Measurements from ENCODE around the gene MRPS35.

MRPS35 gene

GRCh38 chr12:27777141-27777540, 66.5 kb downstream of the MRPS35 start:
- Histone ChIP-seq H3K9ac (ENCODE audit: insufficient read length, low read depth) (no peak overlapping the region), H3K27me3 (ENCODE audit: insufficient read depth, insufficient read length) (no peaks in the 10 kb centered on the region), H3K4me3 (ENCODE audit: insufficient read length, low read depth) (no peak overlapping the region), H3K9me3 (ENCODE audit: insufficient read depth, low read length) (no peaks in the 10 kb centered on the region), H3K36me3 (ENCODE audit: insufficient read depth, insufficient read length, low read length) (peaks cover 14% of the 10 kb centered on the region), H3K4me1 (ENCODE audit: insufficient read depth, insufficient read length) (peaks cover 7% of the 10 kb centered on the region)
- DNase-seq (ENCODE audit: low read depth, low spot score): no peak
- TF ChIP-seq YY1 (IDR thresholded peaks at IDR 0.05; ENCODE audit: insufficient read depth, insufficient read length) (no peak), ZNF274 (IDR thresholded peaks at IDR 0.05; ENCODE audit: low read depth, low read length) (no peak), SUZ12 (IDR thresholded peaks at IDR 0.05; ENCODE audit: extremely low read depth, insufficient read depth, insufficient read length) (no peak)

GRCh38 chr12:27778206-27778605, 67.6 kb downstream of the MRPS35 start:
- Histone ChIP-seq H3K4me3 (ENCODE audit: insufficient read length, low read depth) (no peak overlapping the region), H3K36me3 (ENCODE audit: insufficient read depth, insufficient read length, low read length) (peaks cover 22% of the 10 kb centered on the region), H3K9ac (ENCODE audit: insufficient read length, low read depth) (no peak overlapping the region), H3K9me3 (ENCODE audit: insufficient read depth, low read length) (no peaks in the 10 kb centered on the region), H3K4me1 (ENCODE audit: insufficient read depth, insufficient read length) (peaks cover 7% of the 10 kb centered on the region), H3K27me3 (ENCODE audit: insufficient read depth, insufficient read length) (no peaks in the 10 kb centered on the region)
- DNase-seq (ENCODE audit: low read depth, low spot score): no peak
- TF ChIP-seq YY1 (IDR thresholded peaks at IDR 0.05; ENCODE audit: insufficient read depth, insufficient read length) (no peak), ZNF274 (IDR thresholded peaks at IDR 0.05; ENCODE audit: low read depth, low read length) (no peak), SUZ12 (IDR thresholded peaks at IDR 0.05; ENCODE audit: extremely low read depth, insufficient read depth, insufficient read length) (no peak)

- Histone ChIP-seq H3K9ac (ENCODE audit: insufficient read length, low read depth) (peak overlapping the region; percentile 96), H3K27me3 (ENCODE audit: insufficient read depth, insufficient read length) (no peaks in the 10 kb centered on the region), H3K4me3 (ENCODE audit: insufficient read length, low read depth) (peak overlapping the region; percentile 88), H3K36me3 (ENCODE audit: insufficient read depth, insufficient read length, low read length) (peaks cover 29% of the 10 kb centered on the region), H3K9me3 (ENCODE audit: insufficient read depth, low read length) (no peaks in the 10 kb centered on the region), H3K4me1 (ENCODE audit: insufficient read depth, insufficient read length) (peaks cover 7% of the 10 kb centered on the region)
- peak; percentile 48 for DNase-seq (ENCODE audit: low read depth, low spot score)
- TF ChIP-seq ZNF274 (IDR thresholded peaks at IDR 0.05; ENCODE audit: low read depth, low read length) (no peak), SUZ12 (IDR thresholded peaks at IDR 0.05; ENCODE audit: extremely low read depth, insufficient read depth, insufficient read length) (no peak), YY1 (IDR thresholded peaks at IDR 0.05; ENCODE audit: insufficient read depth, insufficient read length) (no peak)
Observed at GRCh38 chr12:27779416-27779919, 68.8 kb downstream of the MRPS35 start.

- Histone ChIP-seq H3K27me3 (ENCODE audit: insufficient read depth, insufficient read length) (no peaks in the 10 kb centered on the region), H3K9ac (ENCODE audit: insufficient read length, low read depth) (peak within 1 kb of the TSS; percentile 96), H3K9me3 (ENCODE audit: insufficient read depth, low read length) (no peaks in the 10 kb centered on the region), H3K4me1 (ENCODE audit: insufficient read depth, insufficient read length) (peaks cover 7% of the 10 kb centered on the region), H3K36me3 (ENCODE audit: insufficient read depth, insufficient read length, low read length) (peaks cover 32% of the 10 kb centered on the region), H3K4me3 (ENCODE audit: insufficient read length, low read depth) (peak within 1 kb of the TSS; percentile 88)
- peak; percentile 87 for DNase-seq (ENCODE audit: low read depth, low spot score)
- TF ChIP-seq SUZ12 (IDR thresholded peaks at IDR 0.05; ENCODE audit: extremely low read depth, insufficient read depth, insufficient read length): no peak
- TF ChIP-seq YY1 (IDR thresholded peaks at IDR 0.05; ENCODE audit: insufficient read depth, insufficient read length): peak; percentile 18
Observed at GRCh38 chr12:27779920-27780611, 69.4 kb downstream of the MRPS35 start, which contains the start of the genes KLHL42 and MANSC4. KLHL42 (plus strand) TSS chr12:27780233; CDS start chr12:27780331, 98 bp downstream. MANSC4 (minus strand) TSS chr12:27780236; CDS start chr12:27771276, 8,960 bp downstream.

GRCh38 chr12:27780612-27781408, 70.2 kb downstream of the MRPS35 start:
- Histone ChIP-seq H3K9me3 (ENCODE audit: insufficient read depth, low read length) (no peaks in the 10 kb centered on the region), H3K36me3 (ENCODE audit: insufficient read depth, insufficient read length, low read length) (peaks cover 38% of the 10 kb centered on the region), H3K4me3 (ENCODE audit: insufficient read length, low read depth) (peak overlapping the region; percentile 88), H3K4me1 (ENCODE audit: insufficient read depth, insufficient read length) (peaks cover 7% of the 10 kb centered on the region), H3K9ac (ENCODE audit: insufficient read length, low read depth) (peak overlapping the region; percentile 96), H3K27me3 (ENCODE audit: insufficient read depth, insufficient read length) (no peaks in the 10 kb centered on the region)
- TF ChIP-seq YY1 (IDR thresholded peaks at IDR 0.05; ENCODE audit: insufficient read depth, insufficient read length): no peak
- no peak for TF ChIP-seq ZNF274 (IDR thresholded peaks at IDR 0.05; ENCODE audit: low read depth, low read length)
- TF ChIP-seq SUZ12 (IDR thresholded peaks at IDR 0.05; ENCODE audit: extremely low read depth, insufficient read depth, insufficient read length): no peak
- DNase-seq (ENCODE audit: low read depth, low spot score): peak; percentile 30

- Histone ChIP-seq H3K9ac (ENCODE audit: insufficient read length, low read depth) (peak overlapping the region; percentile 2), H3K4me3 (ENCODE audit: insufficient read length, low read depth) (no peak overlapping the region), H3K36me3 (ENCODE audit: insufficient read depth, insufficient read length, low read length) (peaks cover 38% of the 10 kb centered on the region), H3K27me3 (ENCODE audit: insufficient read depth, insufficient read length) (no peaks in the 10 kb centered on the region), H3K4me1 (ENCODE audit: insufficient read depth, insufficient read length) (peaks cover 7% of the 10 kb centered on the region), H3K9me3 (ENCODE audit: insufficient read depth, low read length) (no peaks in the 10 kb centered on the region)
- TF ChIP-seq SUZ12 (IDR thresholded peaks at IDR 0.05; ENCODE audit: extremely low read depth, insufficient read depth, insufficient read length): no peak
- no peak for TF ChIP-seq YY1 (IDR thresholded peaks at IDR 0.05; ENCODE audit: insufficient read depth, insufficient read length)
- TF ChIP-seq ZNF274 (IDR thresholded peaks at IDR 0.05; ENCODE audit: low read depth, low read length): no peak
- no peak for DNase-seq (ENCODE audit: low read depth, low spot score)
Observed at GRCh38 chr12:27781680-27782079, 71.0 kb downstream of the MRPS35 start.

- DNase-seq (ENCODE audit: low read depth, low spot score): no peak
- Histone ChIP-seq H3K4me1 (ENCODE audit: insufficient read depth, insufficient read length) (peaks cover 7% of the 10 kb centered on the region), H3K4me3 (ENCODE audit: insufficient read length, low read depth) (no peak overlapping the region), H3K9ac (ENCODE audit: insufficient read length, low read depth) (no peak overlapping the region), H3K27me3 (ENCODE audit: insufficient read depth, insufficient read length) (no peaks in the 10 kb centered on the region), H3K9me3 (ENCODE audit: insufficient read depth, low read length) (no peaks in the 10 kb centered on the region), H3K36me3 (ENCODE audit: insufficient read depth, insufficient read length, low read length) (peaks cover 38% of the 10 kb centered on the region)
- TF ChIP-seq SUZ12 (IDR thresholded peaks at IDR 0.05; ENCODE audit: extremely low read depth, insufficient read depth, insufficient read length): no peak
- no peak for TF ChIP-seq YY1 (IDR thresholded peaks at IDR 0.05; ENCODE audit: insufficient read depth, insufficient read length)
- TF ChIP-seq ZNF274 (IDR thresholded peaks at IDR 0.05; ENCODE audit: low read depth, low read length): no peak
Observed at GRCh38 chr12:27782481-27782880, 71.8 kb downstream of the MRPS35 start.
